Measurements from ENCODE around the gene RCE1. TPM values are rescaled to one million over a fixed set of nuclear protein-coding genes. Genes with fewer than 3 reads are reported as not detected.

Gene RCE1
- total RNA-seq, 4 donors from 2014 or later: 32.2 to 54.4 (median 42.8) TPM

DNA sequence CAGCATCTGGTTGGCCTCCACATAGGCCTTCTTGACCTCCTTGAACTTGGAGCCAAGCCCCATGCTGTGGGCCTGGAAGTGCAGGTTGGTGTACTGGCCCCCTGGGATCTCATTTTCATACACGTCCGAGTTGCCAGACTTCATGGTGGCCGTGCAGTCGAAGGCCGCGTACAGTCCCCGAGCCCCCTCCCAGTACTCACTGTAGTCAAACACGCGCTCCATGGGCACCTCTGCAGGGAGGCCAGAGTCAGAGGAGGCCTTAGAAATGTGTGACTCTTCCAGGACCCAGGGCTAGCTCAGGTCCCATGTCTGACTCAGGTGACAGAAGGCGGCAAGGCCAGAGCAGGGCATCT, 7.0 kb downstream of the RCE1 start:
- 90% methylated on average over 9 of the region's 10 CpGs for WGBS
- peak in 1 of 2 donors; percentile 55 for DNase-seq (ENCODE audit: low spot score in 2 of 2)
- TF ChIP-seq POLR2AphosphoS5 (IDR thresholded peaks at IDR 0.05) (no peak), CTCF (IDR thresholded peaks at IDR 0.05) (no peak), EP300 (IDR thresholded peaks at IDR 0.05) (no peak), POLR2A (IDR thresholded peaks at IDR 0.05) (no peak)
- Histone ChIP-seq H3K4me1 (peaks cover under 1% of the 10 kb centered on the region), H3K9me3 (no peaks in the 10 kb centered on the region), H3K4me3 (no peak overlapping the region), H3K27me3 (no peaks in the 10 kb centered on the region), H3K36me3 (peaks cover 40% of the 10 kb centered on the region), H3K27ac (no peak overlapping the region)

- 91% methylated on average over 23 of the region's 23 CpGs for WGBS
- H3K9me3 ChIP-seq: no peaks in the 10 kb centered on the region
- TF ChIP-seq POLR2A (IDR thresholded peaks at IDR 0.05) (no peak), CTCF (IDR thresholded peaks at IDR 0.05) (no peak), POLR2AphosphoS5 (IDR thresholded peaks at IDR 0.05) (no peak), EP300 (IDR thresholded peaks at IDR 0.05) (no peak)
- H3K36me3 ChIP-seq: peaks cover 34% of the 10 kb centered on the region
- DNase-seq (ENCODE audit: low spot score in 2 of 2): peak; percentile 61 to 75
- no peak overlapping the region for H3K27ac ChIP-seq
- no peak overlapping the region for H3K4me3 ChIP-seq
- no peaks in the 10 kb centered on the region for H3K27me3 ChIP-seq
- peaks cover 6% of the 10 kb centered on the region for H3K4me1 ChIP-seq
Observed at GRCh38 chr11:66850588-66851238, 7.5 kb downstream of the RCE1 start.

DNA sequence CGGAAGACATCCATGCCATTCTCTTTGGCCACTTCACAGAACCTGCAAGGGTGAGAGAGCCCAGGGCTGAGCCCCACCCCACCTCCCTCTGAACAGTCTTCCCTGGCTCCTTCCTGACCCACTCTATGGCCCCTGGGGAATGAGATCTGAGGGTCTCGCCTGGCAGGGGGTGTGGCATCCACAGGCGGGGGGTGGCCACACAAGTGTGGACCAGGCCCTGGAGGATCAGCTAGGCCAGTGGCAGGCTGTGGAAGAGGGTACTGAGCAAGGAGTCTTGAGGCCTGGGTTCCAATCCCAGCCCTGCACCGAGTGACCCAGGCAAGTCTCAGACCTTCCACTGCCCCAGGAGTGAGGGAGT, 8.0 kb downstream of the RCE1 start:
- peak; percentile 48 to 60 for DNase-seq (ENCODE audit: low spot score in 2 of 2)
- Histone ChIP-seq H3K9me3 (no peaks in the 10 kb centered on the region), H3K27ac (no peak overlapping the region), H3K36me3 (peaks cover 29% of the 10 kb centered on the region), H3K4me1 (peaks cover 10% of the 10 kb centered on the region), H3K27me3 (no peaks in the 10 kb centered on the region), H3K4me3 (no peak overlapping the region)
- no peak for TF ChIP-seq POLR2A (IDR thresholded peaks at IDR 0.05)
- TF ChIP-seq POLR2AphosphoS5 (IDR thresholded peaks at IDR 0.05): no peak
- TF ChIP-seq CTCF (IDR thresholded peaks at IDR 0.05): no peak
- no peak for TF ChIP-seq EP300 (IDR thresholded peaks at IDR 0.05)
- 80% methylated on average over 2 of the region's 4 CpGs for WGBS

GRCh38 chr11:66851698-66852465, 8.6 kb downstream of the RCE1 start:
- DNase-seq (ENCODE audit: low spot score in 2 of 2): peak in 1 of 2 donors; percentile 78
- 75% methylated on average over 24 of the region's 26 CpGs for WGBS

DNA sequence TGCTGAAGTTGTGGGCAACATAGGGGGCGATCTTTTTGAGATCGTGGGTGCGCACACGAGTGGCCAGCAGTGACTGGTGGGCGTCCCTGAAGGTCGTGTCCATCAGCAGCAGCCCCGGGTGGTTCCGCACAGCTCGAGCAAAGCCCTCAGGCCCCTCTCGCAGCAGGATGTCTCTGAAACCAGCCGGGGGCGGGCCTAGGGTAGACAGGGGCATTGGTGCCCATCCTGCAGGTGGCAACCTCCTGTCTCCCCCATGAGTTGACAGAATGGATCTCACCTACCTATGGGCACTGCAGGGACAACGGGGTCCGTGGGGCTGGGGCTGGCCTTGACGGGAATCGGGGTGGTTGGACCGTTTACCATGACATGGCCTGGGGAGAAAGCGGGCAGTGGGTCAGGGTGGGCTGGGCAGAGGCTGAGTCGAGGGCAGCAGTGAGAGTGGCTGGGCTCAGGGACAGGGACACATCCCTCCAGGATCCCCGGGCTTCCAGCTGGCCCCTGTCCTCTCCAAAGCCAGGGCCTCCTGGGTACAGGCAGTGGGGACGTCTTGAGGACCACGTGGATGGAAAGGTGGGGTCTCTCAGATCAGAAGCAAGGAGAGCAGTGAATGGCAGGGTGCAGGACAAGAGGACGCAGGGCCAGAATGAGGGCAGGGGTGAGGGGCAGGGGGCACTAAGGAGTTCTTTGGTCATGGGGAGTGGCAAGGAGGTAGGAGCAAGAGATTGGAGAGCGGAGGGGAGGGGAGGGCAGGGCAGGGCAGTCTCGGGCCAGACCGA, 9.4 kb downstream of the RCE1 start:
- Histone ChIP-seq H3K4me1 (peaks cover 21% of the 10 kb centered on the region), H3K36me3 (peaks cover 19% of the 10 kb centered on the region), H3K9me3 (no peaks in the 10 kb centered on the region), H3K27me3 (no peaks in the 10 kb centered on the region), H3K4me3 (no peak overlapping the region), H3K27ac (no peak overlapping the region)
- no peak for TF ChIP-seq POLR2AphosphoS5 (IDR thresholded peaks at IDR 0.05)
- TF ChIP-seq EP300 (IDR thresholded peaks at IDR 0.05): no peak
- TF ChIP-seq CTCF (IDR thresholded peaks at IDR 0.05): no peak
- TF ChIP-seq POLR2A (IDR thresholded peaks at IDR 0.05): no peak
- whole genome bisulfite sequencing: 90% methylated on average over 22 of the region's 26 CpGs
- DNase-seq (ENCODE audit: low spot score in 2 of 2): no peak

More at GRCh38 chr11:66851698-66852465, 8.6 kb downstream of the RCE1 start:
- Histone ChIP-seq H3K27ac (no peak overlapping the region), H3K9me3 (no peaks in the 10 kb centered on the region), H3K4me1 (peaks cover 15% of the 10 kb centered on the region), H3K36me3 (peaks cover 23% of the 10 kb centered on the region), H3K27me3 (no peaks in the 10 kb centered on the region), H3K4me3 (no peak overlapping the region)
- TF ChIP-seq EP300 (IDR thresholded peaks at IDR 0.05): no peak
- no peak for TF ChIP-seq POLR2A (IDR thresholded peaks at IDR 0.05)

Data from suprapubic skin (tissue), 4 donors.